H7 (cell line): ENCODE results near the gene MELTF. TPM values are rescaled to one million over a fixed set of nuclear protein-coding genes. Genes with fewer than 3 reads are reported as not detected.

Experiments used
- DNase-seq: peaks from one replicate; pipeline ENCODE4 v3.0.0; 2012
- H3K27me3 ChIP-seq: 2 replicates; pipeline ENCODE4 v1.6.0; 2011; ENCODE audit warnings: mild to moderate bottlenecking, low read length; ENCODE audit not compliant: control insufficient read depth, insufficient read depth
- H3K36me3 ChIP-seq: replicated peaks from 2 replicates; pipeline ENCODE4 v1.5.1; 2011; ENCODE audit warnings: low read length; ENCODE audit not compliant: control insufficient read depth, insufficient read depth
- H3K4me3 ChIP-seq: 2 replicates; pipeline ENCODE4 v1.5.1; 2011; ENCODE audit warnings: low read depth, mild to moderate bottlenecking, control low read depth, low read length, moderate library complexity; ENCODE audit not compliant: insufficient read depth
- total RNA-seq: library from RNA; depleted of rRNA; stranded (reverse); fragments of >200 nt; shearing (Covaris generic); gene quantifications from 2 replicates; pipeline ENCODE4 v1.2.3, GENCODE V29; 2014; rRNA removed

The MELTF gene
- total RNA-seq, 1 experiment from 2014 or later = 3.5 TPM

- Histone ChIP-seq H3K36me3 (no peaks in the 10 kb centered on the region), H3K27me3 (peaks cover 49% of the 10 kb centered on the region)
- no peak for DNase-seq
These were observed 64.4 kb downstream of the MELTF start for GRCh38 chr3:196965112-196965803.

GRCh38 chr3:196963631-196963953 lies 66.0 kb downstream of the MELTF start:
- peaks cover 35% of the 10 kb centered on the region for H3K27me3 ChIP-seq
- H3K36me3 ChIP-seq = no peaks in the 10 kb centered on the region
- H3K4me3 ChIP-seq = no peak overlapping the region
- DNase-seq = no peak

More at GRCh38 chr3:196965112-196965803, 64.4 kb downstream of the MELTF start:
- no peak overlapping the region for H3K4me3 ChIP-seq

GRCh38 chr3:196962930-196963630 lies 66.5 kb downstream of the MELTF start:
- no peak for DNase-seq
- no peaks in the 10 kb centered on the region for H3K36me3 ChIP-seq
- no peak overlapping the region for H3K4me3 ChIP-seq
- H3K27me3 ChIP-seq = peaks cover 30% of the 10 kb centered on the region

- Histone ChIP-seq H3K36me3 (no peaks in the 10 kb centered on the region), H3K27me3 (peaks cover 23% of the 10 kb centered on the region), H3K4me3 (no peak overlapping the region)
- DNase-seq = no peak
These were observed 67.3 kb downstream of the MELTF start for GRCh38 chr3:196962108-196962929.

GRCh38 chr3:196954832-196955231 lies 74.8 kb downstream of the MELTF start:
- DNase-seq = no peak
- Histone ChIP-seq H3K4me3 (no peak overlapping the region), H3K36me3 (no peaks in the 10 kb centered on the region), H3K27me3 (no peaks in the 10 kb centered on the region)

Other genes starting within 250 kb of the MELTF start
- 25.3 and 30.2 TPM in 2 replicates for gene SENP5, start 161.9 kb downstream of the MELTF start, total RNA-seq
- gene NCBP2, start 87.3 kb downstream of the MELTF start, total RNA-seq = 67.8 and 82.8 TPM in 2 replicates
- 0.55 and 1.2 TPM in 2 replicates for gene PIGZ, start 61.0 kb downstream of the MELTF start, total RNA-seq